ENCODE data around the gene MINAR1.

- TF ChIP-seq ZNF133 (tag by site-specific recombination; IDR thresholded peaks at IDR 0.05) = no peak
- TF ChIP-seq ZBTB7A (tag by site-specific recombination; IDR thresholded peaks at IDR 0.05; ENCODE audit: low read depth) = no peak
- no peak for TF ChIP-seq ZNF23 (tag by site-specific recombination; IDR thresholded peaks at IDR 0.05; ENCODE audit: borderline replicate concordance)
- no peak for TF ChIP-seq ZBTB8A (tag by site-specific recombination; IDR thresholded peaks at IDR 0.05)
- TF ChIP-seq PATZ1 (tag by site-specific recombination; IDR thresholded peaks at IDR 0.05) = no peak
- no peak for TF ChIP-seq CTCF (tag by site-specific recombination; IDR thresholded peaks at IDR 0.05)
- TF ChIP-seq ZNF830 (tag by site-specific recombination; IDR thresholded peaks at IDR 0.05; ENCODE audit: low read depth) = no peak
- no peak for TF ChIP-seq ZNF530 (tag by site-specific recombination; IDR thresholded peaks at IDR 0.05; ENCODE audit: low read depth)
- no peak for TF ChIP-seq ZNF335 (tag by site-specific recombination; conservative IDR thresholded peaks at IDR 0.05)
- TF ChIP-seq ZNF670 (tag by site-specific recombination; IDR thresholded peaks at IDR 0.05; ENCODE audit: low read depth) = no peak
These were observed 35.9 kb downstream of the MINAR1 start for GRCh38 chr15:79467865-79468586.

Data from HEK293 (cell line).